Activated T-helper 17 cell treated with anti-CD3 and anti-CD28 coated beads, Interleukin-2, amount 50 U/mL, for 72 hours (primary cell): ENCODE results near the gene SIRPB2. TPM values are rescaled to one million over a fixed set of nuclear protein-coding genes. Genes with fewer than 3 reads are reported as not detected.

ENCODE experiments used
- ATAC-seq: fragments of 150-1000 bp; cut with Tn5 transposase; replicated peaks from 2 replicates; pipeline ENCODE4 v1.10.0; 2021; ENCODE audit warnings: mild to moderate bottlenecking, moderate library complexity
- H3K27ac Mint-ChIP-seq: one replicate; pipeline ENCODE4 v1.8.0; 2022; ENCODE audit warnings: mixed read lengths
- H3K27me3 Mint-ChIP-seq: one replicate; pipeline ENCODE4 v1.8.0; 2022; ENCODE audit warnings: mixed read lengths
- H3K36me3 Mint-ChIP-seq: one replicate; pipeline ENCODE4 v1.8.0; 2022; ENCODE audit warnings: low read depth, mild to moderate bottlenecking, mixed read lengths
- H3K4me1 Mint-ChIP-seq: one replicate; pipeline ENCODE4 v1.8.0; 2022; ENCODE audit warnings: mixed read lengths
- H3K4me3 Mint-ChIP-seq: one replicate; pipeline ENCODE4 v1.8.0; 2022; ENCODE audit warnings: mild to moderate bottlenecking, mixed read lengths
- H3K9me3 Mint-ChIP-seq: one replicate; pipeline ENCODE4 v1.8.0; 2022; ENCODE audit warnings: mixed read lengths
- total RNA-seq, 2 donors: library from RNA; stranded (reverse); gene quantifications; one replicate each; pipeline ENCODE4 v1.2.3, GENCODE V29; 2022

SIRPB2 gene
- total RNA-seq, 2 donors from 2014 or later = not detected

DNA sequence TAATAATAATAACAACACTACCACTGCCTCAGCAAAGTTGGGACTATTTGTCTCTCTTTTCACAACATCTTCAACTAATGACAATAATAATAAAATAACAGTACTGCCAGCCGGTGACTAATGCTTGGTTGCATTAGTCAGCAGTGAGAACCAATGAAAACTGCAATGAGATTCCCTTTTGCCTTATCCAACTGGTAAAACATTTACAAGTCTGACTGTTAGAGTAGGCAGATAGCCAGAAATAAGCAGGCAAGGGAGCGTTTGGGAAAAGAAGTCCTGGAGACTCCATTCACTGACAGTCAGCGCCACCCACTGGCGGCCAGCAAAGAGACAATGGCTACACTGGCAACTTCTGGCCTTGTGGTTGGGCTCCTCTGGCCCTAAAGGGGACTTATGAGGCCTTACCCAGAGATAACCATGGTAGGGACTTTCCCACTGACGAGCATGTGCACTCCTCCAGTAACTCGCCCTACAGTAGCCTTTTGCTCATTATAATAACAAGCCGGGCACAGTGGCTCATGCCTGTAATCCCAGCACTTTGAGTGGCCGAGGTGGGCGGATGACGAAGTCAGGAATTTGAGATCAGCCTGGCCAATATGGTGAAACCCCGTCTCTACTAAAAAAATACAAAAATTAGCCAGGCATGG lies 21.2 kb downstream of the SIRPB2 start:
- ATAC-seq = peak; percentile 8
- H3K4me3 Mint-ChIP-seq = no peak overlapping the region
- H3K9me3 Mint-ChIP-seq = no peaks in the 10 kb centered on the region
- H3K4me1 Mint-ChIP-seq = peaks cover 20% of the 10 kb centered on the region
- no peaks in the 10 kb centered on the region for H3K36me3 Mint-ChIP-seq
- peaks cover 6% of the 10 kb centered on the region for H3K27me3 Mint-ChIP-seq
- no peak overlapping the region for H3K27ac Mint-ChIP-seq

DNA sequence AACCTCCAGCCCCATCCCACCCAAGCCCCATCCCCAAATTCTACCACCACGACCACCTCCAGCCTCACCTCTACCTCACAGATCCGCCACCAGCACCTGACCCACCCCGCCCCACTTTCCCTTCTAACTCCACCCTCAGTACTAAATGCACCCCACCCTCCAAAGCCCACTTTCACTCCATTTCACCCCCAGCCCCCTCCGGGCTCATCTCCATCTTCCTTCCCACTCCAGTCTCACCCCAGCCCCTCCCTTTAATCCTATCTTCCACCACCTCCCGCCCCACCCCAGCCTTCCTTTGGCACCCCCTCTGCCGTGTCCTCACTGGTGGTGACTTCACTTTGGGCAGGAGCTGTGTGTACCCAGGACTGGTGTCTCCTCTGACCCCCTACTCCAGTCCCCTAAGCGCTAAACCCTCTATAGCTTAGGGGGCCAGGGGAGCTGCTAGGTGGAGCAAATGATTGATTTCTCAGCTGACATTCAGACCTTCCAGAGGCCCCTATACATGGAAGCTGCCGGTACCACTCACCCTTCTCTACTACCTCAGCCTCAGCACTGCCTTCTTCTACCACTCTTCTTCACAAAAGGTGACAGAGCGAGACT lies 21.8 kb downstream of the SIRPB2 start:
- peaks cover 6% of the 10 kb centered on the region for H3K27me3 Mint-ChIP-seq
- ATAC-seq = no peak
- no peak overlapping the region for H3K4me3 Mint-ChIP-seq
- peaks cover 27% of the 10 kb centered on the region for H3K4me1 Mint-ChIP-seq
- peaks cover 6% of the 10 kb centered on the region for H3K36me3 Mint-ChIP-seq
- no peaks in the 10 kb centered on the region for H3K9me3 Mint-ChIP-seq
- no peak overlapping the region for H3K27ac Mint-ChIP-seq

DNA sequence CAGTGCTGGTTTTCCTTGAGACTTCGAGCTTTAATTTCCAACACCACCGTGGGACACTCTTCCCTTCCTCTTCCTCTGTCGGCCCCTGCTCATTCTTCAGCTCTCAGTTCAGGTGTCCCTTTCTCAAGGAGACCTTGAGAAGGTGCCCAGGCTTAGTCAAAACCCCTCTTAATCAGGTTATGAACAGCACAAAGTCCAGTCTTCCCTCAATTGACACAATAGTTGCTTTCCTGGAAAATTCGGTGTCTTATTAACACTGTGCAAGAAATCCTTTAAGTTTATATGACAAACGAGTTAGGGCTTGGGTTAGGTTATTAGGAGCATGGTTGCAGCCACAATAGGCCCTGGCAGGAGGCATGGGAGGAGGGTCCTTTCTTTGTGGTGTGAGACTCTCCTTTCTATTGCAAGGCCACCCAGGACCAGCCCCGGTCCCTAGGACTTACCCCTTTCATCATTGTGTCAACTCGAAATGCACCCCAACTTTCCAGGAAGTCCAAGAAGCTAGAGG lies 23.0 kb downstream of the SIRPB2 start:
- Mint-ChIP-seq H3K36me3 (peaks cover 18% of the 10 kb centered on the region), H3K4me1 (peaks cover 36% of the 10 kb centered on the region), H3K9me3 (no peaks in the 10 kb centered on the region), H3K4me3 (peak overlapping the region; percentile 90), H3K27ac (no peak overlapping the region), H3K27me3 (peaks cover 3% of the 10 kb centered on the region)
- ATAC-seq = no peak

DNA sequence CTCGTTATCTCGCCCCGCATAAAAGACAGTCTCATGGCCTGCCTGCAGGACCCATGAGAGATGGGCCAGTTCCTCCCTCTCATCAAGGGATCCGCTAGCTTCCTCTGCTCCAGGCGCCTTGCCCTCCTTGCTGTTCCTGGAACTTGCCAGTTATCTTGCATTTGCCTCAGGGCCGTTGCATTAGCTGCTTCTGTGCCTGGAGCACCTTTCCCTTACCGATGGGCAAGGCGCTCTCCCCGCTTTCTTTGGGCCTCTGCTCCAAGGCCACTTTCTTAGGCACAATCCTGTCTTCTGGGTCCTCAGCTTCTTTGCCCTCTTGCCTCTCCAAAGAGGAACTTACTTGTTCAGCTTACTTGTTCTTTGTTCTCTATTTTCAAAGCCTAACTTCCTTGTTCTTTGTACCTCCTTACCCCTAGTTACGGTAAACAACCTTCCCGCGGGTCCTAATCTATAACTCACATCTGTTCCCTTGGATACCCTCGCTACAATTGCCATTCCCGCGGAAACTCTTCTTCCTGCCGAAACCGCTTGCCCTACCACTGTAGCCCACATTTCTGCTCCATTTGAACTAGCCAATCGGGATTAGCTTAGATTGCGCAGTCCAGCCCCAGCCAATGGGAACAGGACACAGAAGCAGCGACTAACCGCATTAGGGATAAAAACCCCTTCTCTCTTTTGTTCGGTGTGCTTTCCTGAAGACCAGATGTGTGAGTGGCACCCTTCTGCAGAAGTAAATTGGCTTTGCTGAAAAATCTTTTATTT lies 23.7 kb downstream of the SIRPB2 start:
- H3K4me1 Mint-ChIP-seq = peaks cover 40% of the 10 kb centered on the region
- no peaks in the 10 kb centered on the region for H3K9me3 Mint-ChIP-seq
- no peak for ATAC-seq
- H3K27ac Mint-ChIP-seq = peak overlapping the region; percentile 53
- peak overlapping the region; percentile 90 for H3K4me3 Mint-ChIP-seq
- peaks cover 3% of the 10 kb centered on the region for H3K27me3 Mint-ChIP-seq
- peaks cover 22% of the 10 kb centered on the region for H3K36me3 Mint-ChIP-seq

DNA sequence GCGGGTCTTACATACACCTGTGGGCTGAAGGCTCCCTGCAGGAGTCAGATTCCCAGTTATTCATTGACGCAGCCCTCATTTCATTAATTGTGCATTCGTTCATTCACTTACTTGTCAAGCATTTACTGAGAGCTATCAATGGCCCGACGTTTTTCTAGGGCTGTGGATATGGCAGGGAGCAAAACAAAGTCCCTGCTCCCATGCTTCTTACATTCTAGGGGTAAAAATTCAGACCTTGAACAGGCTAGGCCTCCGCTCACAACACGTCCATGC lies 24.2 kb downstream of the SIRPB2 start:
- peaks cover 26% of the 10 kb centered on the region for H3K36me3 Mint-ChIP-seq
- no peak for ATAC-seq
- H3K9me3 Mint-ChIP-seq = no peaks in the 10 kb centered on the region
- H3K27ac Mint-ChIP-seq = peak overlapping the region; percentile 53
- H3K27me3 Mint-ChIP-seq = peaks cover 3% of the 10 kb centered on the region
- peaks cover 40% of the 10 kb centered on the region for H3K4me1 Mint-ChIP-seq
- H3K4me3 Mint-ChIP-seq = peak overlapping the region; percentile 90

DNA sequence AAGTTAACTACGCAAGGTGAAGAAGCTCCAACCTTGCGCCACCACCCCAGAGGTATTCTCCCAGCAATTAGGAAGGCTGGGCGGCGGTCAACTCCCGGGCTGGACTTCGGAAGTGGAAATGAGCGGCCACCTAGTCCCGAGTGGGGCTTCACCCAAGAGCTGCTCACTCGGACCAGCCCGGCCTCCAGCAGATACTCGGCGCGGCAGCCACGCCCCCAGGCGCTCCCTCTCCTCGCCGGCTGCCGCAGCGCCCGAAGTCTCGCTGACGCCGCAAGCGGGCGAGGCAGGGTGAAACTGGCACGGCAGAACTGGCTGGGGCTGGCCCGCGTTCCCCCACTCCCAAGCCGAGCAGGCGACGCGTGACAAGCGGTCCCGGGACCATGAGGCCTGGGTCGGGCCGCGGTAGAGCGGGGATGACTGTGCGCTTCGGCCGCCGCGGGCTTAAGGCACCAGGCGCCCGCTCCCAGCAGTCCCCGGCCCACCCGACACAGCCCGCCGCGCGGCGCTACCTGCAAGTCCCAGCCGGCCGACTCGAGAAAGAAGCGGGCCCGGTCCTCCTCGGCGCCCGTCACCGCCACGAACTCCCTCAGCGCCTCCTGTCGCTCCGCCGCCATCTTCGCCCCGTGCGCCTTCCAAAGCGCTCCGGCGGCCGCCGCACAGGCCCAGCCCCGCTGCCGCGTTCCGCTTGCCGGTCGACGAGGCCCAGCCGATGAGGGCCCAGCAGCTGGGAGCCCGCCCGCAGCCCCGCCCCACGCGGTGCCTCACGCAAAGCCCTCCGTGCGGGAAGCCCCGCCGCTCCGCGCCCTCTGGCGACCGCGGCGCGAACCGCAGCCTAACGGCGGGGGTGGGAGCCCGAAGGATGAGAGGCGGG lies 24.8 kb downstream of the SIRPB2 start, which contains the start of gene NSFL1C:
NSFL1C (minus strand) TSS at position 639 of the 871 bp plus-strand sequence; CDS start at position 614, 25 bp downstream.
- peak within 1 kb of the TSS; percentile 90 for H3K4me3 Mint-ChIP-seq
- H3K9me3 Mint-ChIP-seq = no peaks in the 10 kb centered on the region
- peaks cover 32% of the 10 kb centered on the region for H3K36me3 Mint-ChIP-seq

DNA sequence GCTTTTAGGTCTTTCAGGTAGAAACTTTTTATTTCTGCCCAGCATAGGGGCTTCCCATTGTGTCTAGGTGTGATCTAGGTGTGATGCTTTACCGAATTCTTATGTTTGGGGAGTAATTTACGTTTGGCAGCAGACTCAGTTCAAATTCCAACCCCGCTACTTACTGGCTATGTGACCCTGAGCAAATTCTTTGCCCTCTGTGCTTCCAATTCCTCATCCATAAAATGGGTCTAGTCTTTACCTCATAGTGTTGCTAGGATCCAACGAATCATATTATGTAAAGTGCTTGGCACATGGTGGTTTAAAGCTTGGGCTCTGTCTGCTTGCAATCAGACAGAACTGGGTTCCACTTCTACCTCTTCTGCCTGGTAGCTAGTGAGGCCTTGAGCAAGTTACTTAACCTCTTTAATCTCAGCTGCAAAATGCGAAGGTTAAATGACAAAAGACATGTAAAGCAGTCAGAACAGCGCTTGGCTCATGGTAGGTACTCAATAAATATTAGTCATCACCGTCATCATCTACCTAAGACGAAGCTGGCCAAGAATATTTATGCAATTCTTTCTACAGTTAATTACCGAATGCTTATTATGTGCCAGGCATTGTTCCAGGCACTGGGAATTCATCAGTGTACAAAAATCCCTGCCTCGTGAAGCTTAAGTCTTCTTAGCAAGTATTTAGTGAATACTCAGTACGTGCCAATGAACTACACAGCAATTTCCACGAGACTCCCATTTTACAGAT lies 25.6 kb downstream of the SIRPB2 start:
- H3K27me3 Mint-ChIP-seq = peaks cover under 1% of the 10 kb centered on the region
- peaks cover 40% of the 10 kb centered on the region for H3K36me3 Mint-ChIP-seq
- peak overlapping the region; percentile 85 for H3K27ac Mint-ChIP-seq
- ATAC-seq = no peak
- no peaks in the 10 kb centered on the region for H3K9me3 Mint-ChIP-seq
- peak overlapping the region; percentile 90 for H3K4me3 Mint-ChIP-seq
- H3K4me1 Mint-ChIP-seq = peaks cover 44% of the 10 kb centered on the region

More for the DNA sequence above, 24.8 kb downstream of the SIRPB2 start, which contains the start of gene NSFL1C:
- peaks cover 3% of the 10 kb centered on the region for H3K27me3 Mint-ChIP-seq
- ATAC-seq = peak; percentile 89
- peaks cover 40% of the 10 kb centered on the region for H3K4me1 Mint-ChIP-seq
- H3K27ac Mint-ChIP-seq = peak within 1 kb of the TSS; percentile 85

DNA sequence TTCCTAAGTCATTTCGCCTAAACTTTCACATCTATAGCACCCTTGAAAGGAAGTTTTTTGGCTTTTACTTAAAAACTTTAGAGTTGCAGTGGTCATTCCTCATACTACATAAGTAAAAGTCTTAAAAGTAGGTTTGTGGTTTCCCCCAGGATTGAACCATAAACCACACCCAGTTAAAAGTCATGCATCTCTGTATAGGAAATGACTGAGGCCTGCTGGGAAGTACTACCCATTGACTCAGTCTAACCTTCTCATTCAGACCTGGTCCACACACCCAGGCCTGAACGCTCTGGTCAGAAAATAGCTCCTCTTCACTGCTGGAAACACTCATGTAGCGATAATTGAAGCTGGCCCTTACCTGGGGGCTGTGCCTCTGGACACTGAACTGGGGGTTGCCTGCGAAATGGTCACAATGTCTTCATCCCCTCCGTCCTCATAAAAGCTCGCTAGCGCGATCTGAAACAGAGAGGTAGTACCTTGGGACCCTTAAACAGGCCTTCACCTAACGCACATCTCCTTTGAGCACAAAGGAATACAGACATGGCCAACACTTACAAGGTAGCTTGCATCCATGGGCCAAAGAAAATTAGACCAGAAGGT lies 27.1 kb downstream of the SIRPB2 start:
- peak; percentile 50 for ATAC-seq
- H3K27me3 Mint-ChIP-seq = no peaks in the 10 kb centered on the region
- H3K27ac Mint-ChIP-seq = peak overlapping the region; percentile 65
- H3K9me3 Mint-ChIP-seq = no peaks in the 10 kb centered on the region
- H3K4me3 Mint-ChIP-seq = peak overlapping the region; percentile 90
- H3K36me3 Mint-ChIP-seq = peaks cover 56% of the 10 kb centered on the region
- peaks cover 44% of the 10 kb centered on the region for H3K4me1 Mint-ChIP-seq

DNA sequence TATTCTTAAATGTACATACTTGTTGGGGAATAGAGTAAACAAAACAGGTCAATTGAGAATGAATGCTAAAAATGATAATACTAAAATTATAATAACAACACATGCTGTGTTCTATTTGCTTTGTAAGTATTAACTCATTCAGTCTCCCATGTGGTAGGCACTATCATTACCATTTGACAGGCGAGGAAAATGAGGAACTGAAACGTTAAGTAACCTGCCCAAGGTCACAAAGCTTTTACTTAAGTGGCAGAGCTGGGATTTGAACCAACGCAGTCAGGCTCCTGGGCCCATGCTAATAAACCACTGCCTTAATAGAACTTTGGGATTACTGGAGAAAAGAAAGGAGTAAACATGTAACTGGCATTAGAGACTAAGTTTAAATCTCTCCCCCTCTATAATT lies 28.4 kb downstream of the SIRPB2 start:
- Mint-ChIP-seq H3K27me3 (no peaks in the 10 kb centered on the region), H3K9me3 (no peaks in the 10 kb centered on the region), H3K4me3 (no peak overlapping the region), H3K4me1 (peaks cover 40% of the 10 kb centered on the region), H3K27ac (no peak overlapping the region), H3K36me3 (peaks cover 68% of the 10 kb centered on the region)
- ATAC-seq = no peak

DNA sequence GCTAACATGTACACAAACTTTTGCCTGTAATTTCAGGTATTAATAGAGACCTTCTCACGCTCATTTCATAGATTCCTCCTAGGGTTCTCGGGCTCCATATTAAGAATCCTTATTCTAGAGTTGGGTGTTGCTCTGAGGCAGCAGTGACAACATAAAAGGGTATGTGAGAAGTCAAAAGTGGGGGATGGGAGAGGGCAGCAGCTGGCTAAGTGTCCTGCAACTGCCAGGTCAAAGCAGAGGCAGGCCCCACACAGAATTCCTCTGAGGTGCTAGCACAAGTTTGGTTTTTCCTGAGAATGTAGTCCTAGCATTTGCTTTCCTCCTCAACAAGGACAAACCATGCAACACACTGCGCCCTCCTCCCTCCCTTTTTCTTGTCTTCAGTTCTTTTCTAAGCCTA lies 29.2 kb downstream of the SIRPB2 start:
- no peak for ATAC-seq
- Mint-ChIP-seq H3K36me3 (peaks cover 76% of the 10 kb centered on the region), H3K4me1 (peaks cover 33% of the 10 kb centered on the region), H3K4me3 (no peak overlapping the region), H3K9me3 (no peaks in the 10 kb centered on the region), H3K27ac (no peak overlapping the region), H3K27me3 (no peaks in the 10 kb centered on the region)

DNA sequence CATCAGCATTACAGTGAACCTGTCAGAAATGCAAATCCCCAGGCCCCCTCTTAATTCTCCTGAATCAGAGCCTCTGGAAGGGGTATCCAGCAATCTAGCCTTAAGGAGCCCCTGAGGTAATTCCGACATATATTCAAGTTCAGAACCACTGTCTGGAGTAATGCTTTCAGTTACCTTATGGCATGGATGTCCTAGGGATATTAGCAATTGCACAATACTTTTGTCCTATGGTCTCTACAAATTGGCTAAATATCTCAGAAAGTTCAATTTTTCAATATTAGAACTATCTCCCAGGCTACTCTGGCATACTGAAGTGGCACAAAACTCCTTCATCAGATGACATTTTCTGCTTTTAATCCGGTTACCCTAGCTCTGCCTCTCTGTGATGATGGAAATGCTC lies 30.9 kb downstream of the SIRPB2 start:
- Mint-ChIP-seq H3K36me3 (peaks cover 93% of the 10 kb centered on the region), H3K27ac (peak overlapping the region; percentile 1), H3K9me3 (no peaks in the 10 kb centered on the region), H3K27me3 (no peaks in the 10 kb centered on the region), H3K4me3 (no peak overlapping the region), H3K4me1 (peaks cover 26% of the 10 kb centered on the region)
- no peak for ATAC-seq

DNA sequence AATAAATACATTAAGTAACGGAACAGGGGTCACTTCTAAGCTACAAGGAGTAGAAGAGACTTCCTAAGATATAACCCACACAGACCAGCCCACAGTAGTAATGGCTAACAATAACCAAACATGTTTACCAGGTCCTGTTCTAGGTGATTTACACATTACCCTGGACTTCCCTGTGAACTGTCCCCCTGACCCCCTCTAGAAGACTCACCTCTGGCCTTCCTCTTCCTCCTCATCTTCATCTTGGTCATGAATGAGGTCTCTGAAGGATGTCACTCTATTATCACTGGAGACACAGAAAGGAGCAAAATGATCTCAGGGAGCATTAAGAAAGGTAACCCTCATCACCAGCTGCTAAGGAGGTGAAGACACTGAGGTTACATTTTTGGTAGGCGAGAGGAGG lies 33.2 kb downstream of the SIRPB2 start:
- no peak for ATAC-seq
- H3K9me3 Mint-ChIP-seq = no peaks in the 10 kb centered on the region
- peaks cover 6% of the 10 kb centered on the region for H3K4me1 Mint-ChIP-seq
- H3K27me3 Mint-ChIP-seq = no peaks in the 10 kb centered on the region
- peaks cover 96% of the 10 kb centered on the region for H3K36me3 Mint-ChIP-seq
- no peak overlapping the region for H3K27ac Mint-ChIP-seq
- H3K4me3 Mint-ChIP-seq = no peak overlapping the region

DNA sequence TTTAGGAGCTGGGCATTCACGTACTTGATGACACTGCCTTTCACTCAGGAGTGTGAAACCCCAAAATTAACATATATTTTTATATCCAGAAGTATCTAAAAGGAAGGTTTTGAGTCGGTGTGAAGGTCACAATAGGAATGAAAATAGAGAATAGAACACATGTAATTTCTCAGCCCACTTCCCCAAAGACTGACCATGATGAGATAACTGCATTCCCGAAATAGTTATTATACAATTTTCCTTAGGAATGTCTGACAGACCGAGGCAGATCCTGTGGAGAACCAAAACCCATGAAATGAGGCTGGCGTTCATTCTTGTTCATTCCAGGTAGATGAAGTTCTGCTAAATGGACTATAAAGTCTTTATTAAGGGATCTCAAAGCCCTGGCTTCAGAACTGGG lies 34.9 kb downstream of the SIRPB2 start:
- no peak for ATAC-seq
- no peaks in the 10 kb centered on the region for H3K27me3 Mint-ChIP-seq
- no peak overlapping the region for H3K27ac Mint-ChIP-seq
- H3K9me3 Mint-ChIP-seq = no peaks in the 10 kb centered on the region
- H3K4me1 Mint-ChIP-seq = peaks cover 4% of the 10 kb centered on the region
- H3K36me3 Mint-ChIP-seq = peaks cover 99% of the 10 kb centered on the region
- no peak overlapping the region for H3K4me3 Mint-ChIP-seq
